Measurements from ENCODE around the gene GLRA3.
"Not testable (repeated sequence)": the region's sequence is repeated elsewhere in the genome, so short reads cannot be mapped to it uniquely, and the experiment has no call there.

GLRA3 gene

DNA sequence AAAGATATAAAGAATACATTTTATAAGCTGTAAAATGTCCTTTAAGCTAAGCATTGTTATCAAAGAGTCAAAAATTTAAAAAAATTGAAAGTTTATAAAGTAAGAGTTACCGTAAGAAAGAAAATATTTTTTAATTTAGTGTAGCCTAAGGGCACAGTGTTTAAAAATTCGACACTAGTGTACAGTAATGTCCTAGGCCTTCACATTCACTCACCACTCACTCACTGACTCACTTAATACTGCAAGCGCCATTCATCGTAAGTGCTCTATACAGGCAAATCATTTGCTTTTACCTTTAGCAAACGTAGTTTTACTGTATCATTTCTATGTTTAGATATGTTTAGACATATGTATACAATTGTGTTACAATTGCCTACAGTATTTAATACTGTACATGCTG is 20.2 kb downstream of the GLRA3 start:
- DNase-seq, result no peak

GRCh38 chr4:174808119-174808518 is 20.9 kb downstream of the GLRA3 start:
- DNase-seq, result no peak

GRCh38 chr4:174805746-174806145 is 23.3 kb downstream of the GLRA3 start:
- no peak for DNase-seq

DNA sequence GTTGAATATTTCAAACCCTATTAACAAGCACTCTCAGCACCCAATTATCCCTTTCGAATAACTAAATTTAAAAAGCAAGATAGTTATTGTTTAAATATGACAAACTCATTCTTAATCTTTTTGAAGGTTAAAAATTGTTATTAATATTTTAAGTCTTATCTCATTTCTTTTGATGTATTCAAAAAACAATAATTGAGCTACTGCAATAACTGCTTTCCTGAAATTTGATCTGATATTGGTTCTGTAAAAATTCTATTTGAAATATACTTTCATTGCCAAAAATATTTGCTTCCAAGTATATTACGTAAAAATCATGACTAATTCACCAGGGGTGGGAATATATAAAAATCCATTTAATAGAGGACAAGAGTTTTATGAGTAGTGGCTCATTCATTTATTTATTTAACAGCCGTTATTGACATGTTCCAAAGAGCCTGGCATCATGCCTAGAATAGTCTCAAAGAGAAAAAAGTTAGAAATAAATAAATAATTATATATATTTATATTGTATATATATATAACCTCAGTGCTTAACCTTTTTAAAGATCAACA is 34.4 kb downstream of the GLRA3 start:
- DNase-seq, result no peak

DNA sequence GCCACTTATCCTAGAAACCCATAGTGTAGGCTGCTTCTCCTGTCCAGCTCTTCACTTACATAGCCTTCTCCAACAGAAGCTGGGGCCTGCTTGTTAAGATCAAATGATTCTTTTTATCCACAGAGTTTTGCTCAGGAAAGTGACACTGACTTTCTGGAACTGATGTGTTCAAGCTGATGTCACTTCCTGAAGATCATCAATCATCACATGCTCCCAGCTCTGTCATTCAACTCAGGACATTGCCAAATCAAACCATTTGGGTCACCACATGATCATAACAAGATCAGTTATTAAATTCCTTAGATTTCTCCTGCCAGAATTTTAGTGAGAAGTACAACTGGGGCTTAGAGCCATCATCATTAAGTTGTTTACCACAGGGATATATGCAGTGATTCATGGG is 39.4 kb downstream of the GLRA3 start:
- no peak for DNase-seq

GRCh38 chr4:174778274-174778986 is 50.6 kb downstream of the GLRA3 start:
- DNase-seq, result not testable (repeated sequence)

- no peak for DNase-seq
Observed at GRCh38 chr4:174775366-174775765, 53.7 kb downstream of the GLRA3 start.

DNA sequence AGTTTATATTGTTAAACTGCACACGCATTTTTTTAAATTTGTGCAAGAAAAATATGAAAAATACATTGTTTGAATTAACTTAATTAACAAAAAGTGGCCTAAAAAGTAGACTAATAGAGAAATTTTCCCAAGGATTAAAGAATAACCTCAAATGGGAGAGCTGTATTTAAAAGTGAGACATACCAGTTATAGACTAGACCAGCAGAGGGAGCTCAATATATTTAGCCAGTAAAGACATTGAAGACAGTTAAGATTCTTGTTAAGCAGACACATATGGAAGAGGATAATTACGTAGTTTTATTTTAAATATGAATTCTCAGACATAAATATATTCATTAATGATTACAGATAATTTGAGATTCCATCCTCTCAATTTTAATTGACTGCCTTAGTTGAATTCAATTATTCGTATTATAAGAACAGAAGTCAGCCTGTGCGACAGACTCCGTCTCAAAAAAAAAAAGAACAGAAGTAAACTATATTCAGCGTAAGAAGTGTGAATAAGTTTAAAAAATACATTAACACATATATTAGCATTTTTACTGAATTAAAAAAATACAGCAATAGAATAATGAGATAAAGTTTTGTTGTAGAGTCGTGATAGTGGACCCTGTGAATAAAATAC is 64.8 kb downstream of the GLRA3 start:
- peak; percentile 49 for DNase-seq

DNA sequence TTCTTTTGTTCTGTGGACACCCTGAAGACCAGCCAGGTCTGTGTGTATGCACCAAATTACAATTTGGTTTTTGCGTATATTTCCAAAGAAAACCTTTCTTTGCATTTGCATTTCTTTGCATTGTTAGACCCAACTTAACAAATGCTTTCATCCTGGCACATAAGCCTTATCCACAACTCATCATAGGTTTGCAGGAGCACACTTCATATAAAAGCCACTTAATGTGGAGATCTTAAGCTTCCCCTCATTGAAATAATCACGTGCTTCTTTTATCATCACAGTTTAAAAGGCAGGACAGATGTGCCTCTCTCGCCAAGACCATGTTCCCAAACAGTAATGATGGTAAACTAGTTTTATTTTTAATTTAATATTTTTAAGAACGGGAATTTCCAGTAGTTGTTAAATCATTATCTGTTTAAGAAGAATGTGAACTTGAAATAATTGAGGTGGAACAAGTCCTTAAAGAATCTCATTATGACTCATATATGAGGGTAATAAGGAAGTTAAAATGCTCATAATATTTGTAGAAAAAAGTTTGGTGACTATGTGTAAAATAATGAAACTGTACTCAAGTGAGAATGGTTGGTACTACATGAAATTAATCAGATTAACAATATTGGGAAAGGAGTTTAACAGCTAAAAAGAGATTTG is 65.5 kb downstream of the GLRA3 start:
- DNase-seq, result no peak

DNA sequence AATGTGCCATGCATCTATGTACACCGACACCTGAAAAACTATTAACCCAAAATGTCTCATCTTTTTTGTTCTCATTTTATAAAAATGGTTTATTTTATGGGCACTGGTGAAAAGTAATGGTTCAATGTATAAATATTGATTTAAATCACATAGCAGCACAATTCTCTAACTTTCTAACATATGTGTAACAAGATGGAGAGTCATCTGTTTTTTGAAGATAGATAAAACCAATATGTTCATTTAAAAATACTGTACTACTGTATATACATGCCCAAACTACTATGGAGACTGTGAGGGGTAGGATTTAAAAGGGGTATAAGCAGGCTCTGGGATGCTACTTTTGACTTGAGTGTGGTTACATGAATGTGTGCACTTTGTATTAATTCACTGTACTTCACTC is 67.6 kb downstream of the GLRA3 start:
- DNase-seq, result no peak

- no peak for DNase-seq
Observed at GRCh38 chr4:174757736-174758135, 71.3 kb downstream of the GLRA3 start.

DNA sequence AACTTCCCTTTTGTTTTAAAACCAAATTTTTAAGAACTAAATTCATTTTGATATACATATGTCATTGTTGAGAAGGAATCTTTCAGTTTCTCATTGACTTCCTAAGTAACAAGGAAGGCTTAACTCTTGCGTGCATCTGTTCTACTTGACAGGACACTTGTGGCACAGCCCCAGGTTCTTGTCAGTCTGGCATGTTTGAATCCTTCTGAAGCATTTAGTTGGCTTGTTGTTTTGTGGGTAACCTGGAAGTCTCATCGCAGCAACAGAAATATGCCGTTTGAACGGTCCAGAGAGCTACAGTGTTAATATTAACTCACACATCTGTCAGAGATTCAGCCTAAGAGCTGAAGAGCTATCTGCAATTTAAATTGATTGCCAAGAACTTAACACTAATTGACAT is 76.0 kb downstream of the GLRA3 start:
- no peak for DNase-seq

GRCh38 chr4:174752026-174752425 is 77.0 kb downstream of the GLRA3 start:
- DNase-seq, result no peak

DNA sequence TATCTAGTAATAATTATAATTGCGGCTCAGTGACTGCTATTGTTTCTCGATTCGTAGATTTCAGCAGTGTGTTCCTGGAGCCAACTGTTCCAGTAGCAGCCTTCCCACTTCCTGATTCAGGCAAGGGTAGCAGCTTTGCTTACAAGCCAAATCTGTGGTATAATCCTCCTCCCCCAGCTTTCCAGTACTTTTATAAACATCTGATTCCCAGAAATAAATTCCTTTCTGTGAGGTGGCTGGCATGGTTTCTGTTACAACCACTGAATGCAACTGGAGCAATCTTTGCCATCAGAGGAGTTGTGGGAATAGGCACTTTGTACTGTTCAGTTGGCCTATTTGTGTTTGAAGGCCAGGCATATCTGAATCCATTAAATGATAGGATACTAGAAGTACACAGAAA is 80.0 kb downstream of the GLRA3 start:
- DNase-seq, result no peak

- DNase-seq, result no peak
Observed at GRCh38 chr4:174746710-174747109, 82.3 kb downstream of the GLRA3 start.

- DNase-seq, result no peak
Observed at GRCh38 chr4:174742561-174742960, 86.5 kb downstream of the GLRA3 start.

DNA sequence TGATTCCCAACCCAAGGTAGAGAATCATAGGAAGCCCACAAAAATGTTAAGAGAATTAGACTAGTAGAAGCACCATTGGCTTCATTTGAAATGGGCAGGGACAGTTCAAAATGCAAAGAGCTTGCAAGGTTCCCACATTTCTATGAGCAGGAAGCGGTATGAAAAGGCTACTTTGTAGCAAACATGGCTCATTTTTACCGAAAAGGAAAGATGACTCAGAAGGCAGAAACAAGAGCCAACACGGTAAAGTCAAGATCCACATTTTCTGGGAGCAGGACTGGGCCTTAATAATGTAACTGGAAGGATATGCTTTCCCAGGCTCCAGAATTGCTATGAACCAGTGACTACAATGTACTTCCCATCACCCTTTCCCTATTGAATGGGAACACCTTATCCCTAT is 89.5 kb downstream of the GLRA3 start:
- DNase-seq, result no peak

GRCh38 chr4:174734181-174734580 is 94.9 kb downstream of the GLRA3 start:
- DNase-seq, result no peak

DNA sequence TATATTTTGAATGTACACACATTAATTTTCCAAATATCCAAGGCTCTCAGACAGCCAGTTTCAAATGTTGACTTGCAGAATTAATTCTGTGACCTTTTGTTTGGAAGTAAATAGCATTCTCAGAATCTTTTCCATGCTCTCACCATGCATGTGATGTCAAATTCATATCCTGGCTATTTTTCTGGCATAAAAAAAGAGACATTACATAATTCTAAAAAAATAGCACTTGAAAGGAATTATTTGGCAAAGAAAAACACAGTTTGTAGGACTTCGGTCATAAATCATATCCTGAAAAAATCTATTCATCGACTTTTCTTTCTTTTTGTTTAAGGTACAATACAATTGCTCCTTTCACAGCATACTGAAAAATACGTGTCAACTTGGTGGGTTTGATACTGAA is 111.2 kb downstream of the GLRA3 start:
- no peak for DNase-seq

- DNase-seq, result no peak
Observed at GRCh38 chr4:174716986-174717770, 111.9 kb downstream of the GLRA3 start.

GRCh38 chr4:174714393-174715211 is 114.4 kb downstream of the GLRA3 start:
- peak; percentile 20 for DNase-seq

GRCh38 chr4:174713821-174714220 is 115.2 kb downstream of the GLRA3 start:
- no peak for DNase-seq

Data from midbrain (tissue), 1 donor.